ENCODE measurements around the gene WBP2.

The WBP2 gene

GRCh38 chr17:75831032-75831571, 24.0 kb downstream of the WBP2 start:
- in situ Hi-C loops (cut with MboI; ENCODE audit: low sequenced_read_pairs): no loop called here

DNA sequence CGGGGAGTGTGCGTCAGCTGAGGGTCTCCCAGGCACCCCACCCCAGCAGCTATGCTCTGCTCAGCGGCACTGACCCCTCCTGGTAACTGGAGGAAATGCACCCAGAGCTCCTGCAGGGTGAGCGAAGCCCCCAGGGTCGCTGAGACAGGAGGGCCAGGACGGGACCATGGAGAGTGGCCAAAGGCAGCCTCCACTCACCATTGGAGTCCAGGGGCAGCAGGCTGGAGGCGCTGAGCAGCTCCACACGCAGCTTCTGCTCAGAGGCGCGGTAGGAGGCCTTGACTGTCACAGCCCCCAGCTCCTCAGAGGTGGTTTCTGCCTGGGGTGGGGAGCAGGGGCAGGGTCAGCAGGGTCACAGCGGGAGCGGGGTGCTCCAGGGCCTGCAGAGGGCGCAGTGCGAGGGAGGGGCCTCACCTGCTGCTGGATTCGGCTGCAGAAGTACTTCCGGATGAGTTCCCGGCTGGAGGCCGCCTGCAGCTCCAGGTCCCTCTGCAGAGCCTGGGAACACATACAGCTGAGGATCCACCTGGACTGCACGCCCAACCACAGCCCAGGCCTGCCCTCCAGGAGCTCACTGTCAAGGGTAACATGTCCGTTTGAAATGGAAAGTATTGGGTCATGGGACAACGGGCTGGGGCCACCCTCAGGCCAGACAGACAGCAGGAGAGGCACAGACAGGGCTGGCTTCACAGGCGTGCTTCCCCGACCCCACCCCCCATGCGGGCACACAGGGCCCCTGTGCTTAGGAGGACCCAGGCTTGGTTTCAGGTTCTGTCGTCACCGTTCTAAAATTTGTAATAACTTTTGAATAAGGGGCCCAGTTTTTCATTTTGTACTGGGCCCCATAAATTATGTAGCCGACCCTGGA, 24.7 kb downstream of the WBP2 start:
- in situ Hi-C loops (cut with MboI; ENCODE audit: low sequenced_read_pairs): no loop called here

DNA sequence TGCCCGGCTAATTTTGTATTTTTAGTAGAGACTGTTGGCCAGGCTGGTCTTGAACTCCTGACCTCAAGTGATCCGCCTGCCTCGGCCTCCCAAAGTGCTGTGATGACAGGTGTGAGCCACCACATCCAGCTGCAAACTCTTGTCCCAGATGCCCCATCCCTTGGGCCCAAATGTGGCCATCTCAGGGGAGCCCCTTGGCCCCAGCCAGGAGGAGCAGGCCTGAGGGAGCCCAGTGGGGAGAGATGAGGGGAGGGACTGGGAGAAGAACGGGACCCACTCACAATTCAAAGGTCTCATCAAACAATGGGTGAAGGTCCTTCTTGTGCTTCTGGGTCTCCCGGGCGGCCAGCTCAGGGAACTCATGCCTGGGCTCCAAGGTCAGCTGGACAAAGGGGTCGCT, 25.4 kb downstream of the WBP2 start:
- in situ Hi-C loops (cut with MboI; ENCODE audit: low sequenced_read_pairs): no loop called here

DNA sequence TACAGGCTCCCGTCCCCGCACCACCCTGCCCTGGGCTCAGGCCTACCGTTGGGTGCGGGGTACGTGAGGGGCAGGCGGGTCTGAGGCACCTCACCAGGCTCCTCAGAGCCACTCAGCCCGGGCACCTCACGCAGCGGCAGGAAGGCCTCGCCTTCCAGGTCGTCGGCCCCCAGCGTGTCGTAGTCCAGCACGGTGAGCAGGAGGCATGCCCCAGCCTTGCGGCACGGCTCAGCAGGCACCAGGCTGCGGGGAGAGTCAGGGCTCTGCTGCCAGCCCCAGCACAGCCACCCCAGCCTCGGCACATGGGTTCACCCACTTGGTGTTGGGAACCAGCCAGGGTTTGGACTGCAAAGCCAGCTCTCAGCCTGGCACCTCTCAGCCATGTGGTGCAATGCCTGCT, 26.4 kb downstream of the WBP2 start:
- in situ Hi-C loops (cut with MboI; ENCODE audit: low sequenced_read_pairs): no loop called here

DNA sequence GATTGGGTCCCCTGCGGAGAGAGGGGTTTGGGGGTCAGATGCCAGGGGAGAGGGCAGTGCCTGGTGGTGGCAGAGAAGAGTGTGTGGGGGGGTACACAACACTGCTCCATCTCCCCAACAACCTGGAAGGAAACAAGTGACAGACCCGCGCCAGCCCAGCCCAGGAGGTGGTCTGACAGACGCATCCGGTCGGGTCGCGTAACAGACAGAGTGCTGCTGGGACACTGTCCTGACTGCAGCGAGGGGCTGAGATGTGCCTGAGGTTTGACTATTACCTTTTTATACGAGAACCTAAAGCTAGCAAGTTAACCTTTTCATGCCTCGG, 27.1 kb downstream of the WBP2 start:
- in situ Hi-C loops (cut with MboI; ENCODE audit: low sequenced_read_pairs): no loop called here

DNA sequence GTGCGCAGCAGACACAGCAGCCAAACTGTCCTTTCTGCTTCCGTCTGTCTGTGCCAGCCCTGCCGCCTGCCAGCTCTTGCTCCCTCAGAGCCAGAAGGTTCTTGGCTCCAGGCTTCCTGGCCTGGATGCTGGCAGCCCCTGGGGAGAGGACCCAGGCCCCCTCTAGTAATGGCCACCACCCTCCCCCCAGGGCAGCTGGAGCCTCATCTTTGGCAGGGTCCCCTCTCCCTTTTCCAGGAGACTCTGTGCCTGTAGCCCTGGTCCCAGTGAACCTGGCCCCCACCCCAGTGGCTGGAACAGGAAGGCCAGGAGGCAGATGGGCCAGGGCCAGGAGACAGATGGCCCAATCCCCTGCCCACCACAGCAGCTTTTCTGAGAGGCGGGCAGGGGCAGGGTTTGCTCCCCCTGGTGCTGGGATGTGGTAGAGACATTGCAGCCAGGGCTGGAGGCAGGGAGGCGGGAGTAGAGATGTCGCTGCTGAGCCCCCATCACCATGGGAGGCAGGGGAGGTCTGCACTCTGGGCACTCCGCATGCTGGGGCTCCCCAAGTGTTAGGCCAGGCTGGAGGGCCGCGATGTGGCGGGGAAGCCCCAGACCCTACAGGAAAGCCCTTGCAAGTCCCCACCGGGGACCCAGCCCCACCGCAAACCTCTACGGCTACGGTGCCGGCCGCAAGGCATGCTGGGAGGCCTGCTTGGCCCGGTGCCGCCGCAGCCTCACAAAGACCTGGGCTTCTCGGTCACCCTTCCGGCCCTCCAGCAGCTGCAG, 27.6 kb downstream of the WBP2 start:
- in situ Hi-C loops (cut with MboI; ENCODE audit: low sequenced_read_pairs): no loop called here

DNA sequence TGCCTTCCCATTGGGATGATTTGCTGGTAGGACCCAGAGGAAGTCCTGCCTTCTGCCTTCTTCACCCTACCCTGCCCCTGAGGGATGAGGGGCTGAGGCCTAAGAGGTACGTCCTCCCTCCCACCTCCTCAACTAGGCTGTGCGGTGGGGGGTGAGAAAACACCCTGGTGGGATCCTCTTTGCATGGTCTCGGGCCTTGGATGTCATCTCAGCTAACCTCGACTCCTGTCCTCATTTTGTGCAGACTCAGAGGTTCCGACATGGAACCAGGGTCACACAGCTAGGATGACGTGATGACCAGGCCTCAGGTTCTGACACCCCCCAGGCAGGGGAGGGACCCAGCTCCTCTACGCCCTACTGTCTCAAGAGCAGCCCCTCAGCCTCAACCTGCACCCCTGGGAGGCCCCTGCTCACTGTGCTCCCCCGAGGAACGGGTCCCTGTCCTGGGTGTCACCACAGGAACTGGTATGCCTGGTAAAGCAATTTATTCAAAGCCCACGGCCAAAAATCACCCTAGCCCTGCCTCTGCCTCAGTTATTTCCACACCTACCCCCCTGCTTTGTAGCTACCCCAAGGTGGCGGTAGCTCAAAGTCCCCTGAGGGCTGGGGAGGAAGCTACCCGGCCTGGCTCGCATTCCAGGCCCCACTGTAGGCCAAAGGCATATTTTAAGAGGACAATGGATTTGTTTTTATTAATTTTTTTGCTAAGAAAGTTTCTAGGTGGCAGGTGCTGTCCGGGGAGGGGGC, 28.4 kb downstream of the WBP2 start:
- in situ Hi-C loops (cut with MboI; ENCODE audit: low sequenced_read_pairs): no loop called here

GRCh38 chr17:75825748-75826370, 29.3 kb downstream of the WBP2 start:
- in situ Hi-C loops (cut with MboI; ENCODE audit: low sequenced_read_pairs): no loop called here

DNA sequence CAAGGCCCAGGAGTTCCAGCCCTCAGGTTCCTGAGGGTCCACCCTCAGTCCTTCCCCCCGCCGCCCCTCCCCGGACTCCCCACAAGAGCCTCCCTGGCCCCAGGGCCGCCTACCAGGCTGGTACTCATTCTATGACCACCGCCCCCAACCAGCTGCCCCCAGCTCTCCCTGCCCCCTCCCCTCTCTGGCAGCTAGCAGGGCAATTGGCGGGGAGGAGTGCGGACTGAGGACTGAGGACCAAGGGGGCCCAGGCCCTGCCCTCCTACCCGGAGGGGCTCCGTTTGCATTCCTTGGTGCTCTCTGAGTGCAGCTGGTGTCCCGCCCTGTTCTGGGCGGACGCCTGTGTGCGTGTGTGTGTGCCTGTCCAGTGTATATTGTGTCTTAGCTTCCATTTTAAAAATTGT, 30.0 kb downstream of the WBP2 start:
- in situ Hi-C loops (cut with MboI; ENCODE audit: low sequenced_read_pairs): no loop called here

DNA sequence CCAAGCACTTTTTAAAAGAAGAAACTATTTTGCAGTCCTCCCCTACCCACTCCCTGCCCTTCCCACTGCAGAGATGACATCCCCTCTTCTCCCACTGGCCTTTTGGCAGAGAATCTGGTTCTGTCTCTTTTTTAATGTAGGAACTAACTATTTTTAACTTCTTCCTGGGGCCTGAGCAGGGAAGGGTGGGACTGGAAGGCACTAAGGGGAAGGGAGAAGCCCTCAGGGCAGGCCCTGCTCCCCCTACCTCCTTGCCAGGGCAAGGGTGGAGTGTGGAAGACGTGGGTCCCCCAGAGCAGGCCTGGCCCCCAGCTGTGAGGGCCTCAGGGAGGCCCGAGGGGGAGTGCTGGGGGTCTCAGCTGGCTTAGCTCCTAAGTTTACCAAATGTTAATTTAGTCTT, 30.5 kb downstream of the WBP2 start:
- in situ Hi-C loops (cut with MboI; ENCODE audit: low sequenced_read_pairs): no loop called here

DNA sequence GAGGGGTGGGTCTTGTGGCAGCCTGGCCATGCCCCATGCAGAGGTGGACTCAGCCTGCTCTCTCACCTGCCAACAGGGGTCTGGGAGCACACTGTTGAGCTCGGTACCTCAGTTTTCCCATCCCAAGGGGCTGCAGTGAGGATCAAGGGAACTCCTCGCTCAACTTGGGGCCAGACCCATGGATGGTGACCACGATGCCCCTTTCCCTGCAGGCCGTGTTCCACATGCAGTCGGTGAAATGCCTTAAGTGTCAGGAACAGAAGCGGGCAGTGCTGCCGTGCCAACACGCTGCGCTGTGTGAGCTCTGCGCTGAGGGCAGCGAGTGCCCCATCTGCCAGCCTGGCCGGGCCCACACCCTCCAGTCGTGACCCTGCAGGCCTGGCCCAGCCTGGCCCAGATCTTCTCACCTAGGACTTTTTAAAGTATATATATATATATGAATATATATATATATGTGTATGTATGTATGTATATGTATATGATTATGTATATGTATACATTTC, 31.0 kb downstream of the WBP2 start:
- in situ Hi-C loops (cut with MboI; ENCODE audit: low sequenced_read_pairs): no loop called here

- in situ Hi-C loops (cut with MboI; ENCODE audit: low sequenced_read_pairs): no loop called here
Observed at GRCh38 chr17:75823257-75824041, 31.7 kb downstream of the WBP2 start.

DNA sequence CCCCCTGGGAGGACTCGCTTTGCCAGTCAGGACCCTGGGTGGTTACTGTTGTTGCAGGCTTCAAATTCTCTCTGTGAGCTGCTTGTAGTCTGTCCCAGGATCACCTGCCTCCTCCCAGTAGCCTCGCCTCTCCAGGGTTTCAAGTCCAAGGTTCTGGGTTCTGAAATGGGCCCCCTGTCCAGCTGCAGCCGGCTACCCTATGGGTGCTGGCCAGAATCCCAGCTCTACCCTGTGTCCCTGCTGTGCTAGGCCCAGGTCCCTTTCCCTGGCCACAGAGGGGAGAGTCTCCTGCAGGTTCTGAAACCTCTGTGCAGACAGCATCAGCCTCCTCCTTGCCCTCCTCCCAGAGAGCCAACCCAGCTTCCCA, 32.4 kb downstream of the WBP2 start:
- in situ Hi-C loops (cut with MboI; ENCODE audit: low sequenced_read_pairs): no loop called here

- in situ Hi-C loops (cut with MboI; ENCODE audit: low sequenced_read_pairs): no loop called here
Observed at GRCh38 chr17:75822119-75822799, 32.9 kb downstream of the WBP2 start.

DNA sequence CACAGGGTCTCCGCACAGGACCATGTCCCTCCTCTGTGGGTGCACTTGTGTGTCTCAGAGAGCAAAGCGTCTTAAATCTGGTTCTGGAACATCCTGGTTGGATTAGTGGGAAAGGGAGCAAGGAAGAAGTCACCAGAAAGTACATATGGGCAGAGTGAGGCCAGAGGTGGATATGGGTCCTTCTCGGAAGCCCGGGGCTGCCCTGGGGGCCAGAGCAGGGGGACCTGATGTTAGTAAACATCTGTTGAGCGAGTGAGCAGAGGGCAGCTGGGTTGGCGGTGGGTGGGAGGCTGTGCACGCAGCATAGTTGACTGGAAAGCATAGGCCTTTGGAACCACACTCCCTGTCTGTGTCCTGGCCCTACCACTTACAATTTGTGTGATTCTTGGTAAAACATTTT, 33.6 kb downstream of the WBP2 start:
- in situ Hi-C loops (cut with MboI; ENCODE audit: low sequenced_read_pairs): no loop called here

DNA sequence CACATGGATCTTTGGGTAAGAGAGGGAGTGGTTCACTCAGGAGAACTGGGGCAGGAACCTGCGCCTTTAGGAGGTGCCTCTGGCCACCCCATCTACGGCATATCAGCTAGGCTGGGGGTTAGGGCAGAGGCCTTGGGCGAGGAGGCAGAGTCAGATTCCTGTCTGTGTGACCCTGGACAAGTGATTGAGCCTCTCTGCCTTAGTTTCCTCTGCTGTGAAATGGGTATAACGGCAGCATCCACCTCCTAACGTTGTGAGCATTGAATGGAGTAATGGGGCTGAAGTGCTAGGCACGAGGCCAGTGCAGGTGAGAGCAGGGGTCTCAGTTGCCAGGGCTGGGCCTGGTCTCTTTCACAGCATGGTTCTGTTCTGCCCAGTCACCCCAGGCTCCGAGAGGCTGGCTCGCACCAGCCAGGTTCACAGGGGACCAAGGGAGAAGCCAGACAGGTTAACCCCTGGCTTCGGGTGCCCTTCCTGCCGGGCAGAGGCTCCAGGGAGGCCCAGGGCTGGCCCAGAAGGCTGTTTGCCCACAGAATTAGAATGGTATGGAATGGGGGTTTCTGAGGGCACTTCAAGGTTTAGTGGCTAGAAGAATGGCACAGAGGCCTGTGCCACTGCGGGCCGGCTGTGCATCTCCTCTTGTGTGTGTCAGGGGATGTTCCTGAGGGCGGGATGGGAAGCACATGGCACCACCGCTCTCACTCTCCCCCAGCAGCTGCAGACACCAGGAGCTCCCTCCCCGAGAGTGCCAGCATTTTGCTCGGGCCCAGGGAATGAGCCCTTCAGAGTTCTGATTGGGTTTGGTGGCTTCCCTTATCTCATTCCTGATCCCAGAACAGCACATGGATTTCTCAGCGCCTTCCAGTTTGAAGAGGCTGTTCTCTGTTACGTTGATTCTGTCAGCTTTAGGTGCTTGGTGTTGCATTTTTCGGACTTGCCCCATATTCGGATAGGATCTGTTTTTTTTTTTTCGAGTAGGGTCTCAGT, 34.7 kb downstream of the WBP2 start:
- in situ Hi-C loops (cut with MboI; ENCODE audit: low sequenced_read_pairs): no loop called here

GRCh38 chr17:75819678-75820077, 35.5 kb downstream of the WBP2 start:
- in situ Hi-C loops (cut with MboI; ENCODE audit: low sequenced_read_pairs): no loop called here

DNA sequence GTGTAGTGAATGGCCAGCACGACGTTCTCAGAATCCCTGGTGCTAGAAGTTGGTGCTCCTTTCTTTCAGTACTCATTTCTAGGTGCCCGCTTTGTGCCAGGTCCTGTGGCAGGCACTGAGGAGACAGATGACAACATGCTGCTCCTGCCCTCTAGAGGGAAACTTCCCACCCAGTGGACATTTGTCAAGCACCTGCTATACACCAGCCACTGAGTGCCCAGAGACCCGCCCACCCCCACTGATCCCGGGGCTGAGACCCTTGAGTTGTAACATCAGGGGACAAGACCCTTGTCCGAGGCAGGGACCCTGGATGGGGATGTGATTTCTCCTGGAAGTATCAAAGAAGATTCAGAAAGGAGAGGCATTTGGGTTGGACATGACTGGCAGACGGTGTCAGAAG, 36.0 kb downstream of the WBP2 start:
- in situ Hi-C loops (cut with MboI; ENCODE audit: low sequenced_read_pairs): no loop called here
